ENCODE measurements around the gene PTGFRN. TPM values are rescaled to one million over a fixed set of nuclear protein-coding genes. Genes with fewer than 3 reads are reported as not detected.
"Not testable (repeated sequence)": the region's sequence is repeated elsewhere in the genome, so short reads cannot be mapped to it uniquely, and the experiment has no call there.

The PTGFRN gene
- total and polyA plus RNA-seq, 2 of the 4 experiments (the other 2 are of a cell fraction): 0.90 to 1.1 TPM

- H2BK5ac ChIP-seq (ENCODE audit: low read depth, low read length, poor library complexity, severe bottlenecking); H4K91ac ChIP-seq (ENCODE audit: insufficient read depth, low read depth, low read length); H3K36me3 ChIP-seq (ENCODE audit: control insufficient read depth, insufficient read depth, low read length); ATAC-seq (ENCODE audit: low read depth); H3K18ac ChIP-seq (ENCODE audit: low read depth, low read length); H4K8ac ChIP-seq (ENCODE audit: low read depth in 2 of 2, low read length in 2 of 2); H2BK15ac ChIP-seq (ENCODE audit: low read depth, low read length); H3K23ac ChIP-seq (ENCODE audit: low read depth, low read length); dilution Hi-C loops (cut with HindIII; ENCODE audit: low sequenced_read_pairs, unreplicated experiment); H2AFZ ChIP-seq (replicated peaks; ENCODE audit: low read length, poor library complexity); H2BK20ac ChIP-seq (ENCODE audit: low read depth, low read length); H3K27ac ChIP-seq (ENCODE audit: insufficient read depth, low read length); H2BK120ac ChIP-seq (ENCODE audit: low read depth, low read length); BruUV-seq (replicated peaks); H3K9ac ChIP-seq (ENCODE audit: low read depth, low read length); intact Hi-C loops (cut with micrococcal nuclease); H3K4ac ChIP-seq (ENCODE audit: low read depth, low read length); H3K14ac ChIP-seq (replicated peaks; ENCODE audit: low read depth, low read length); H2AK9ac ChIP-seq (replicated peaks; ENCODE audit: low read depth, low read length, poor library complexity); H3K79me1 ChIP-seq (ENCODE audit: low read depth in 1 of 2, low read length in 2 of 2); H3K9me3 ChIP-seq (ENCODE audit: control insufficient read depth, insufficient read depth, low read length); H3K27me3 ChIP-seq (ENCODE audit: control insufficient read depth, insufficient read depth, low read length); H3K4me1 ChIP-seq (ENCODE audit: control insufficient read depth, insufficient read depth, low read length); H2AK5ac ChIP-seq (ENCODE audit: low read depth, low read length); DNase-seq; POLR2A ChIA-PET (ENCODE audit: unreplicated experiment); H3K4me2 ChIP-seq (ENCODE audit: low read depth, low read length); H4K20me1 ChIP-seq (ENCODE audit: insufficient read depth, low read length); in situ Hi-C loops (cut with MboI; ENCODE audit: low sequenced_read_pairs); H4K5ac ChIP-seq (ENCODE audit: low read depth, low read length); H3K56ac ChIP-seq (ENCODE audit: extremely low read depth, insufficient read depth, low read length); CTCF ChIA-PET; H3K9me1 ChIP-seq (ENCODE audit: insufficient read depth, low read length); H3K4me3 ChIP-seq (ENCODE audit: insufficient read depth, low read depth, low read length): not testable (repeated sequence)
- WGBS, 2 experiments (ENCODE audit: extremely low coverage in 2 of 2, insufficient read length in 1 of 2): no CpG with 5 or more reads among the region's 6 CpGs
These were observed 33.8 kb upstream of the PTGFRN start for GRCh38 chr1:116875946-116876345.
